Measurements from ENCODE around the gene EDEM1. TPM values are rescaled to one million over a fixed set of nuclear protein-coding genes. Genes with fewer than 3 reads are reported as not detected.

EDEM1 gene
- total RNA-seq, 1 experiment from 2014 or later, result 65.9 TPM

DNA sequence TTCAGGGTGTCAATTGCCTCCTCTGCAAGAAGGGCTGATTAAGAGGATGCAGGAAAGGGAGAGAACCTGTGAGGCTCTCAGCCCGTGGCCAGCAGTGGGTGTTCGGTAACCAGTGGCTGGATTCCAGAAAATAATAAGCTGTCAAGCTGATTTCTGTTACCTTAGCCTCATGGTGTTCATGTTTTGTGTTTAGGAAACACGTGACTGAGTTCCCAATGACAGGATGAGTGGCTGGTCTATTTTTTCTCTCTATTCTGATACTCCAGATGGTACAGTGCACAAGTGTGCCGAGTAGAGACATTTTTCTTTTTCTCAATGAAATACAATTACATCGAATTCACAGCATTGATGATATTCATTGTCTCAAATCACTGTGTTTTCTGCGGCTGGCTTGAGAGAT is 43.6 kb downstream of the EDEM1 start:
- H3K4me3 Mint-ChIP-seq (ENCODE audit: low read depth, unreplicated experiment), result no peak overlapping the region
- intact Hi-C loops (cut with micrococcal nuclease; ENCODE audit: unreplicated experiment), result no loop called here
- CTCF ChIA-PET, result interaction anchor here (0.6 kb wide), 1 partner anchor 11 kb away, joined by 3 read pairs; no protein-coding TSS in a partner anchor

DNA sequence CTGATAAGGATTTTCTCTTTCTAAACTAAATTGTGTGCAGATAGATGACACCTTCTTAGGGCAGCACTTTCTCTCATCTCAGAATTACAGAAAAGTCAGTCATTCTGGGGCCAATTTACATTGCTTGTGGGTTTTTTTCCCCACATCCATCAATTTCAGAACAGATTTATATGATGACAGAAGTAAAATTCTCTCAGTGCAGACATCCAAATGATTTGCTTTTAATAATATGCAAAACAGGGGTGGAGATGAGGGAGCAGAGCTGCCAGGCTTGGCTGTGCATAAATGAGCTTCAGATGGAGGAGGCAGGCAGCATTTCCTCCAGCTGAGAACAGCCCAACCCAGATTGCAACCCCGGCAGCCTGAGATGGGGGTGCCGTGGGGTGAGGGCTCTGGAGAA is 44.0 kb downstream of the EDEM1 start:
- Mint-ChIP-seq H3K27ac (ENCODE audit: unreplicated experiment) (no peak overlapping the region), H3K36me3 (ENCODE audit: insufficient read depth, unreplicated experiment) (no peaks in the 10 kb centered on the region), H3K27me3 (ENCODE audit: unreplicated experiment) (no peaks in the 10 kb centered on the region), H3K4me1 (ENCODE audit: low read depth, unreplicated experiment) (peaks cover 11% of the 10 kb centered on the region), H3K4me3 (ENCODE audit: low read depth, unreplicated experiment) (no peak overlapping the region), H3K9me3 (ENCODE audit: low read depth, unreplicated experiment) (no peaks in the 10 kb centered on the region)
- BruUV-seq (replicated peaks), result no TSS peak
- TF ChIP-seq, protein P1, sequence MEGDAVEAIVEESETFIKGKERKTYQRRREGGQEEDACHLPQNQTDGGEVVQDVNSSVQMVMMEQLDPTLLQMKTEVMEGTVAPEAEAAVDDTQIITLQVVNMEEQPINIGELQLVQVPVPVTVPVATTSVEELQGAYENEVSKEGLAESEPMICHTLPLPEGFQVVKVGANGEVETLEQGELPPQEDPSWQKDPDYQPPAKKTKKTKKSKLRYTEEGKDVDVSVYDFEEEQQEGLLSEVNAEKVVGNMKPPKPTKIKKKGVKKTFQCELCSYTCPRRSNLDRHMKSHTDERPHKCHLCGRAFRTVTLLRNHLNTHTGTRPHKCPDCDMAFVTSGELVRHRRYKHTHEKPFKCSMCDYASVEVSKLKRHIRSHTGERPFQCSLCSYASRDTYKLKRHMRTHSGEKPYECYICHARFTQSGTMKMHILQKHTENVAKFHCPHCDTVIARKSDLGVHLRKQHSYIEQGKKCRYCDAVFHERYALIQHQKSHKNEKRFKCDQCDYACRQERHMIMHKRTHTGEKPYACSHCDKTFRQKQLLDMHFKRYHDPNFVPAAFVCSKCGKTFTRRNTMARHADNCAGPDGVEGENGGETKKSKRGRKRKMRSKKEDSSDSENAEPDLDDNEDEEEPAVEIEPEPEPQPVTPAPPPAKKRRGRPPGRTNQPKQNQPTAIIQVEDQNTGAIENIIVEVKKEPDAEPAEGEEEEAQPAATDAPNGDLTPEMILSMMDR (IDR thresholded peaks at IDR 0.05; ENCODE audit: unreplicated experiment), result no peak
- CTCF ChIA-PET, result interaction anchor here (0.6 kb wide), 1 partner anchor 11 kb away, joined by 3 read pairs; no protein-coding TSS in a partner anchor
- intact Hi-C loops (cut with micrococcal nuclease; ENCODE audit: unreplicated experiment), result no loop called here
- DNase-seq, result no peak

More for the DNA sequence above, 43.6 kb downstream of the EDEM1 start:
- no TSS peak for BruUV-seq (replicated peaks)
- Mint-ChIP-seq H3K36me3 (ENCODE audit: insufficient read depth, unreplicated experiment) (no peaks in the 10 kb centered on the region), H3K9me3 (ENCODE audit: low read depth, unreplicated experiment) (no peaks in the 10 kb centered on the region), H3K27me3 (ENCODE audit: unreplicated experiment) (no peaks in the 10 kb centered on the region), H3K27ac (ENCODE audit: unreplicated experiment) (no peak overlapping the region), H3K4me1 (ENCODE audit: low read depth, unreplicated experiment) (peaks cover 11% of the 10 kb centered on the region)
- TF ChIP-seq, protein P1 (IDR thresholded peaks at IDR 0.05; ENCODE audit: unreplicated experiment), result no peak
- no peak for DNase-seq

DNA sequence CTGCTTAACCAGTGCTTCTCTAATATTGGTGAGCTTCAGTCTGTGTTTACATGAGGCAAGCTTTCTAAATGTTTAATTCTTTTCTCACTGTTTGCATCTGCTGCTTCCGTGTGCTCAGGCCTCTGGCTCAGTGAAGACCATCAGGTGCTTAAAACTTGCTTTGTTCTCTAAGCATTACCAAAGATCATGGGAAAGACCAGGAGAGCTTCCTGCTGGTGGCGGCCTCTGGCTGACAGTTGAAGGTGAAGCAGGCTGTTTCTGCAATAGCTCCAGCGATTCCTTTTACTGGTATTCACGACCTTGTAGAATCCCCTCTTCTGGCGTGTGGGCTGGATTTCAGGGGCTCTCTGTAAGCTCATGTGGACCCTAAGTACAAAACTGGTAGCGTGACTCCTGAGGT is 45.1 kb downstream of the EDEM1 start:
- Mint-ChIP-seq H3K4me3 (ENCODE audit: low read depth, unreplicated experiment) (no peak overlapping the region), H3K36me3 (ENCODE audit: insufficient read depth, unreplicated experiment) (no peaks in the 10 kb centered on the region), H3K27ac (ENCODE audit: unreplicated experiment) (no peak overlapping the region), H3K9me3 (ENCODE audit: low read depth, unreplicated experiment) (no peaks in the 10 kb centered on the region), H3K4me1 (ENCODE audit: low read depth, unreplicated experiment) (peaks cover 11% of the 10 kb centered on the region), H3K27me3 (ENCODE audit: unreplicated experiment) (no peaks in the 10 kb centered on the region)
- intact Hi-C loops (cut with micrococcal nuclease; ENCODE audit: unreplicated experiment), result loop anchor here (2.0 kb wide), 1 partner anchor 66 kb away; no protein-coding TSS in a partner anchor
- CTCF ChIA-PET, result interaction anchor here (1.1 kb wide), 1 partner anchor 18 kb away, joined by 3 read pairs; no protein-coding TSS in a partner anchor
- TF ChIP-seq, protein P1 (IDR thresholded peaks at IDR 0.05; ENCODE audit: unreplicated experiment), result no peak
- BruUV-seq (replicated peaks), result no TSS peak
- DNase-seq, result no peak

DNA sequence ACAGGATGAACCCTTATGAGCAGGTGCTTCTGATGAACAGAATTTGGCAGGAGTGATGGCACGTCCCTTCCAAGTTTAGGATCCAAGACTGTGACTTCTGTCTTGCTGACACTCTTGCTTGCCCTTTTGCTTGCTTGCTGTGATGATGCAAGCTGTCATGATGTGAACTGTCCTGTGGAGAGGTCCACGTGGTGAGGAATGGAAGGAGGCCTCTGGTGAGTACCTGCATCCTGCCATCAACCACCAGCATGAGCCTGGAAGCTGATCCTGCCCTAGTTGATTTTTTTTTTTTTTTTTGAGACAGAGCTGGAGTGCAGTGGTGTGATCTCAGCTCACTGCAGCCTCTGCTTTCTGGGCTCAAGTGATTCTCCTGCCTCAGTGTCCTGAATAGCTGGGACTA is 45.5 kb downstream of the EDEM1 start:
- TF ChIP-seq, protein P1 (IDR thresholded peaks at IDR 0.05; ENCODE audit: unreplicated experiment), result no peak
- H3K4me1 Mint-ChIP-seq (ENCODE audit: low read depth, unreplicated experiment), result peaks cover 11% of the 10 kb centered on the region

More for the DNA sequence above, 45.5 kb downstream of the EDEM1 start:
- no peak for DNase-seq
- Mint-ChIP-seq H3K9me3 (ENCODE audit: low read depth, unreplicated experiment) (no peaks in the 10 kb centered on the region), H3K4me3 (ENCODE audit: low read depth, unreplicated experiment) (no peak overlapping the region), H3K27ac (ENCODE audit: unreplicated experiment) (no peak overlapping the region), H3K36me3 (ENCODE audit: insufficient read depth, unreplicated experiment) (no peaks in the 10 kb centered on the region), H3K27me3 (ENCODE audit: unreplicated experiment) (no peaks in the 10 kb centered on the region)
- BruUV-seq (replicated peaks), result no TSS peak
- CTCF ChIA-PET, result interaction anchor here (0.6 to 1.1 kb wide), 3 partner anchors 18 to 535 kb away, joined by 3 to 4 read pairs (median 3); no protein-coding TSS in a partner anchor
- intact Hi-C loops (cut with micrococcal nuclease; ENCODE audit: unreplicated experiment), result loop anchor here (2.0 kb wide), 1 partner anchor 66 kb away; no protein-coding TSS in a partner anchor
